HL-60/S4 treated with retinoic acid at 250 ng/mL for 4 days and 3 days (cell line): ENCODE data around the gene DCST2.

Experiments used
- in situ Hi-C: fragments of 300-500 bp; cut with MboI; formaldehyde crosslinking; loops from 2 replicates; pipeline ENCODE4 v1.7.0; 2022; ENCODE audit warnings: low sequenced_read_pairs

The DCST2 gene

DNA sequence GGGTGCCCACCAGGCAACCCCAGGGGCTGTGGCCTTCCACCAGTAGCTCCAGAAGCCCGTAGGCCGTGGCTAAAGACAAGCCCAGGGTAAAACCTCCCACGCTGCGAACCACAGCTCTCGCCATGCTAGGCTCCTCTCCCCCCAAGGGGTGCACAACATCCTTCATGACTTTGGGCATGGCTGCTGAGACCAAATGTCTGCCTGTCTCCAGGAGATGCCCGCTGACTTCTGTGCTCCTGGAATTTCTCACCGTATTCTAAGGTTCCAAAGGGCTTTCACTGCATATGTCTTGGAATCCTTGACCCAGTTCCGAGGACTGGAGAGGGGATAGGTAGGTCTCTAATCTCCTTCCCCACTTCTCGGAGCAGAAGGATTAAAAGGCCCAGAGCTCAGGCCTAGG is at the start of gene DCST2, which contains the start of gene DCST1:
DCST2 (minus strand) TSS at position 258 of the 400 bp plus-strand sequence; CDS start at position 178, 80 bp downstream.
DCST1 (plus strand) TSS at position 301 of the 400 bp plus-strand sequence. CDS start 213 bp downstream, outside the sequence.
- in situ Hi-C loops, result no loop called here

DNA sequence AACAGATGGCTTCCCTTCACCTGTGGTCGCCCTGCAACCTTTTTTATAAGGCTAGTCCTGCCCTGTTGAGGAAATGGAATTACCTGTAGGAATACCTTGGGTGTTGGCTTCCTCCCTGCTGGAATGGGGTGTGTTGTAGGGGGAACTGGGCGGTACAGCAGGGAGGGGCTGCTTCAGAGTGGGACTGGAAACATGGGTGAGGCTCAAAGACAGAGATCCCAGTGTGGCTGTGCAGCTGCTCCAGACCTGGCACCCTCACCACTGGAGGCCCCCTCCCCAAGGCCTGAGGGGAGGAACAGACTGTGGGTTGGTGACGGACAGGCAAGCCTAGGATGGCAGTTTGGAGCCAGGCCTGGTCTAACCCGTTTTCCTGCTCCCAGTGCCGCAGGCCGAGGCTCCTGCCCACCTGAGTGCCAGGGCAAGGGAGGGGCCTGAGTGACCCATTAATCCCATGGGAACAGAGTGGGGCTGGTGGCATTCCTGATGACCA is 49.5 kb upstream of the DCST2 start:
- in situ Hi-C loops, result no loop called here

GRCh38 chr1:155082301-155083051 is 48.9 kb upstream of the DCST2 start:
- in situ Hi-C loops, result no loop called here

DNA sequence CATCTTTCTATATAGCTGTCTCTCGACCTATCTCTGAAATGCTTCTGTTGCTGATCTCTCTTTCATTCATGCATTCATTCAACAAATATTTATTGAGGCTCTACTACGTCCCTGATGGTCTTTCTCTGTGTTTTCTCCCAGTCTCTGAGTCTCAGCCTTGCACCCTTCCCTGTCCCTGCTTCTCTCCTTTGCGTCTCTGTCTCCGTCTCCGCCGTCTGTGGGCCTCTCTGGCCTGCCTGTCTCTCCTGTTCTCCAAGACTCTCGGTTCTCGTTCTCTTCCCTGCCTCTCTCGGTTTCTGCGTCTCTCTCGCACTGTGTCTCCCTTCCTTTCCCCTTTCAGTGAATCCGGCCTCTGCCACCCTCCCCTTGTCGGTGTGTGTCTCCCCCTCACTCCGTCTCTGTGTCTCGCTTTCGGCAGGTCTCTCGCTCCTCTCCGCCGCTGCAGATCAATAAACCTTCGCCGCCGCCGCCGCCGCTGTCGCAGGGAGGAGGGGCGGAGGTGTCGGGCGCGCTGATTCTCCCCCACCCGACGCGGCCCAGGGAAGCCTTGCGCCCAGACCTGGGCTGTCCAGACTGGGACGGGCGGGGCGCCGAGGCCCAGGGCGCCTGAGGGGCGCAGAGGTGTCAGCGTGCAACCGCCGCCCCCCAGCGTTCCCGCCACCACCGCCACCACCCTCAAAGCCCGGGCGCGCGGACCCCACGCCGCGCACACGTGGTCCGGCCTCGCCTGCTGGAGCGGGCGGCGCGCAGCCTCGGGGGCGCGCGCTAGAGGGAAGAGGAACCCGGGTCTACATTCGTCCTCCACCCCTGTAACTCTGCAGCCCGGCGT is 48.1 kb upstream of the DCST2 start:
- in situ Hi-C loops, result no loop called here

DNA sequence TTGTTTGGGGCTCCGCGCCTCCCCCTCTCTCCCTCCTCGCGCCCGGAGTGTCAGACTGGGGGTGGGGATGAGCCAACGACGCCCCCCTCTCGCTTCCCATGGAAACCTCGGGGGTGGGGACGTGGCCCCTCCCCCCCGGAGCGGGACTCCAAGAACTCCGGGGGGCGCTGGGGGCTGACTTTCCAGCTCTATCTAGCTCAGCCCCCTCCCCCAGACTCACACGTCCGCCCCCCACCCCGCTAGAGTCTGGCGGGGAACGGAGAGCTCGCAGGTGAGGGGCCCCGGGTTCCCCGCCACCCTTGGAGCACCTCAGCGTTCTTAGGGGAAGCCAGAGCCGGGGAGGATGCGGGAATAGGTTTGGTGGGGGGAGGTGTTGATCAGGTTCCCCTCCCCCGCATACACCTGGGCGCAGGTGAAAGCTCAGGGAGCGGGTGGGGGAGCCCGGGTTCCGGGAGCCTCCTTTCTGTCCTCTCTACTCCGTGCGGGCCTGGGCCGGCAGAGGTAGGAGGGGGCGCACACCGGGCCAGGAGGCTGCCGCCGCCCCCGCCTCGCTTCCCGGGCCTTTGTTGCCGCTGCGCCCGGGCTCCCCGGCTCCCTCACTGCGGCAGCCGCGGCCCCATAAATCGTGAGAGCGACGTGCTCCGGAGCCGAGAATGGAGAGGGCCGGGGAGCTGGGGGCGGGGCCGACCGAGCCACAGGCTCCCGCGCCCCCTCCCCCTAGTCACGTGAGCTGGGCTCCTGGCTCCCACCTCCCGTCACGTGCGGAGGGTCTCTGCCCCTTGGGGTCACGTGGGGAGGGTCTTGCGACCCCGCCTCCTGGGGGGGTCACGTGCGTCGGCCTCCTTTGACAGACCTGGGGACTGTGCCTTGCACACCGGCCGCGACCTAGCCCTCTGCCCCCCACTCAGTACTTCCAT is 47.0 kb upstream of the DCST2 start:
- in situ Hi-C loops, result no loop called here

- in situ Hi-C loops, result loop anchor here (10.0 kb wide), 1 partner anchor 185 kb away; no protein-coding TSS in a partner anchor
Measured at GRCh38 chr1:155079487-155080311, 46.1 kb upstream of the DCST2 start.

- in situ Hi-C loops, result loop anchor here (10.0 kb wide), 1 partner anchor 184 kb away; no protein-coding TSS in a partner anchor
Measured at GRCh38 chr1:155079210-155079486, 45.6 kb upstream of the DCST2 start.

DNA sequence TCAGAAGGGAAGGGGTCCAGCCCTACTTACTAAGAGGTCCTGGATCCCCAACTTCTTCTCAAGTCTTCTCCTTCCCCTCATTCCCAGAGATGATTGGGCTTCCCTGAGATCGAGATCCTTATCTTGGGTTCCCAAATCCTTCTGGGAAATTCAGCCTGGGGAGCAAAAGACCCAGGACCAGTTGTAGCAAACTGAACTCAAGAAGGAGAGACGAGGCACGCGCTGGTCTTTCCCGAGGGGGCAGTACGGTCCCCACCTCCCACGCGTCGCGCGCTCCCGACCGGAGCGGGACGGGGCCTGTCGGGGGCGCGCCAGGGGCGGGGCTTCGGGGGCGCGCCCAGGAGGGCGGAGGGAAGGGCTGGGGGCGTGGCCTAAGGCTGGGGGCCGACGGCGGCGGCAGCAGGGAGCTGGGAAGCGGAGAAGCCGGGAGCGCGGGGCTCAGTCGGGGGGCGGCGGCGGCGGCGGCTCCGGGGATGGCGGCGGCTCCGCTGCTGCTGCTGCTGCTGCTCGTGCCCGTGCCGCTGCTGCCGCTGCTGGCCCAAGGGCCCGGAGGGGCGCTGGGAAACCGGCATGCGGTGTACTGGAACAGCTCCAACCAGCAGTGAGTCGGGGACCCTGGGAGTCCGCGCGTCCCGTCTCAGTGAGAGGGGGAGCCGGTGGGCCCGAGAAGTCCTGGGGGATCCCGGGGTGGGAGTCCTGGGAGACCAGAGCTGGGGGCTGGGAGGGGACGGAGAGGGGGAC is 45.1 kb upstream of the DCST2 start, which contains the start of gene EFNA3:
EFNA3 (plus strand) TSS at position 369 of the 741 bp plus-strand sequence; CDS start at position 474, 105 bp downstream.
- in situ Hi-C loops, result loop anchor here (10.0 kb wide), 1 partner anchor 184 kb away; no protein-coding TSS in a partner anchor

DNA sequence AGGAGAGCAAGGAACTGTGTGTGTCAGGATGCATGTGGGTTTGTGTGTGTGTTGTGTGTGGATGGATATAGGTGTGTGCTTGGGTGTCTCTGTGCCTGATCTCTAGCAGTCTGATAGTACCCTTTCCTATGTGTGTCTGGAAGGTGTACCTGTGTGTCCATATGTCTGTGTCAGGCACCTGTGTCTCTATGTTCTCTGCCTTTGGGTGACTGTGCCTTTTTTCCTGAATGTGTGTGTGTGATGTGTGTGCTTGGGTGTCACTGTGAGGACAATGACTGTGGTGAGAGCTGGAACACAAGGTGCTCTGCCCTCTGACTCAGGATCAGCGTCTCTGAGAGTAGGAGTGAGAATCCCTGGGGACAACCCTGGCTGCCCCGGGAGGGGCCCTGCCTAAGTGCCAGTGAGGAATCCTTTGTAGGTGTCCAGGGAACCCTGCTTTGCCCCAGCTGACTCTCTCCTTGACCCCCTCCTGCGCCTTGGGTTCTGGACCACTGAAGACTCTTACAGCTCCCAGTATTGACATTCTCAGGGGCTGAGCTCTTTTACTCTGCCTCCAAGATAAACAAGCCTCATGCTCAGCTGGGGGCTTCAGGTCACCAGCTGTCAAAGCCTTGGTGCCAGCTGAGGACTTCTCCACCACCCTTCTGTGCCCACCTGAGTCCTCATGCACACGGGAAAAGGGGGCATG is 44.3 kb upstream of the DCST2 start:
- in situ Hi-C loops, result loop anchor here (10.0 kb wide), 1 partner anchor 183 kb away; no protein-coding TSS in a partner anchor

- in situ Hi-C loops, result loop anchor here (10.0 kb wide), 1 partner anchor 183 kb away; no protein-coding TSS in a partner anchor
Measured at GRCh38 chr1:155077346-155077745, 43.8 kb upstream of the DCST2 start.

- in situ Hi-C loops, result loop anchor here (10.0 kb wide), 1 partner anchor 182 kb away; no protein-coding TSS in a partner anchor
Measured at GRCh38 chr1:155076371-155076770, 42.8 kb upstream of the DCST2 start.

DNA sequence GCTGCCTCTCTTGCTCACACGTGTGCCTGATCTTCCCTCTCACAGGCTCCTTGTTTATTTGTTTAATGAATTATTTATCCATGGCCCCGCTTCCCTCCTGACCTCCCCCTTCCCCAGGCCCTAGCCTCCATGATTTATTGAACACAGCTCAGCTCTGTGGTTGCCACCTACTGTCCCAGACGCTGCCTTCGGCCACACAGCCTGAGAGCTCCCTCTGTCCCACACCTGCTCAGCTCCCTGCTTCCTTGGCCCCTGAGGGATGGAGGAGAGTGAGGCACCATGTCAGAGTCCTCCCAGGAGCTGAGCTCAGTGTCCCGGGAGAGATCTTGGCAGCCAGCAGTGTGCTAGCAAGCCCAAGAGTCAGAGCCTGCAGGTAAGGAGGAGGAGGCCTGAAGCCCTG is 42.0 kb upstream of the DCST2 start:
- in situ Hi-C loops, result loop anchor here (10.0 kb wide), 1 partner anchor 181 kb away; no protein-coding TSS in a partner anchor

DNA sequence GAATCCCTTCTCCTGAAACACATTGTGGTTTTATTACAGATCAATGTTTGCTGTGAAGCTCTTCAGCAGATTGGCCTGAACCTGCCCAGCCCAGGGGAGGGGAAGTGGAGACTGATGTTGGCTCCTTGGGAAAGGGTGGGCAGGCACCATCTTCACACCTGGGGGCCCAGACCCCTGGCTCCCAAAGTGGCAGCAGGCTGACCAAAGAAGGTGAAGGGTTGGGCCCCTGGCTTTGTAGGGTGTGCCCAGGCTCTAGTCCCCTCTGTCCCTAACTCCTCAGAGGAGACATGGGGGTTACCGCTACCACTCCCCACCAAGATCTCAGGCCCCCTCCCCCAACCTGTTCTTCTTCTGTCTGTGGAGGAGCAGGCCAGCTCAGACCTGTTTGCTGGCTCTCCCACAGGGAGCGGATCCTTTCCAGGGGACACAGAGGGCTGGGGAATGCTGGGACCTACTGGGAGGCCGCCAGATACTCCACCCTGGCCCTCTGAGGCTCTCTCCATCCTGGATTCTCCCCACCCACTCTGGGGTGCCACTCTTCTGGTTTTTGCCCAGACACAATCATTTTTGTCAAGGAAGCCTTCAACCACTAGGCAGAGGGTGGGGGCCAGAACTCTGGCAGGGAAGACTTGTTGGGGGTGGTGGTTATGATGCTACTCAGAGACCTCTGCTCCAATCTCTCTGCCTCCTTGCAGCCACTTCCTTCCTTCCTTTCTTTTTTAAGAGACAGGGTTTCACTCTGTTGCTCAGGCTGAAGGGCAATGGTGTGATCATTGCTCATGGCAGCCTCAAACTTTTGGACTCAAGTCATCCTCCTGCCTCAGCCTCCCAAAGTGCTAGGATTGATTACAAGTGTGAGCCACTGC is 40.0 kb upstream of the DCST2 start:
- in situ Hi-C loops, result loop anchor here (10.0 kb wide), 1 partner anchor 179 kb away; no protein-coding TSS in a partner anchor

GRCh38 chr1:155072531-155073289 is 39.1 kb upstream of the DCST2 start:
- in situ Hi-C loops, result loop anchor here (10.0 kb wide), 1 partner anchor 178 kb away; no protein-coding TSS in a partner anchor

DNA sequence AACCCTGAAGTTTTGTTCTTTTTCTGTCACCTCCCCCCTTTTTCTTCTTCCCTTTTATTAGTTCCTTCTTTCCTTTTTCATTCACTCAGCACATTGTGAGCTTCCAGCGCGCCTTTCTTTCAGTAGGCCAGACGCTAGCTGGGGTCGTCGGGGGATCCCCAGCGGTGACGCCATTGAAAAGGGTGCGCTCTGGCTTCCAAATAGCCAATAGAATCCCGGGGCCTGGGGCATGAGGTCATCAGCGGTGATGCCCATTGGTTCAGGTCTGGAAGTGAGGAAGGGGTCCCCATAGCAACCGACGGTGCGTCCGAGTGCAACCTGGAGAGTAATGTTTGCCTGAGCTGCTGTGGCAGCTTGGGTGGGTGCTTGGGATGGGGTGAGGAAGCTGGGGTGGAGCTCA is 38.1 kb upstream of the DCST2 start:
- in situ Hi-C loops, result loop anchor here (10.0 kb wide), 1 partner anchor 177 kb away; no protein-coding TSS in a partner anchor
